Loucy (cell line): ENCODE results near the gene FBXO31.

Source experiments
- H2AFZ ChIP-seq: fragments of 200-600 bp; sonication (generic); 2 replicates; pipeline ENCODE4 v1.6.0; 2016; ENCODE audit warnings: antibody characterized with exemption, mild to moderate bottlenecking, low read length, moderate library complexity
- H3F3A ChIP-seq: fragments of 200-600 bp; 2 replicates; pipeline ENCODE4 v1.6.0; 2016; ENCODE audit warnings: antibody characterized with exemption, low read depth, mild to moderate bottlenecking
- H3K27me3 ChIP-seq: fragments of 200-600 bp; sonication (generic); 2 replicates; pipeline ENCODE4 v1.6.1; 2014; ENCODE audit warnings: low read length, mild to moderate bottlenecking; ENCODE audit not compliant: insufficient read depth, poor library complexity, severe bottlenecking
- H3K36me3 ChIP-seq: fragments of 200-600 bp; sonication (generic); 2 replicates; pipeline ENCODE4 v1.6.1; 2016; ENCODE audit warnings: low read length; ENCODE audit not compliant: insufficient read depth
- H3K4me1 ChIP-seq: fragments of 200-600 bp; sonication (generic); 2 replicates; pipeline ENCODE4 v1.5.1; 2014; ENCODE audit warnings: low read length, mild to moderate bottlenecking; ENCODE audit not compliant: insufficient read depth, poor library complexity, severe bottlenecking
- H3K4me2 ChIP-seq: fragments of 200-600 bp; sonication (generic); 2 replicates; pipeline ENCODE4 v1.6.0; 2014; ENCODE audit warnings: antibody characterized with exemption, low read length, low read depth, mild to moderate bottlenecking; ENCODE audit not compliant: poor library complexity, severe bottlenecking
- H3K4me3 ChIP-seq: fragments of 200-600 bp; sonication (generic); 2 replicates; pipeline ENCODE4 v1.5.1; 2014; ENCODE audit warnings: low read length, mild to moderate bottlenecking, mixed read lengths; ENCODE audit not compliant: poor library complexity, severe bottlenecking
- H3K79me2 ChIP-seq: fragments of 200-600 bp; sonication (generic); 2 replicates; pipeline ENCODE4 v1.6.1; 2014; ENCODE audit warnings: low read length; ENCODE audit not compliant: insufficient read depth
- H3K9ac ChIP-seq: fragments of 200-600 bp; sonication (generic); 2 replicates; pipeline ENCODE4 v1.6.0; 2014; ENCODE audit warnings: mild to moderate bottlenecking, low read depth, low read length, moderate library complexity; ENCODE audit not compliant: poor library complexity, severe bottlenecking
- H3K9me2 ChIP-seq: fragments of 200-600 bp; sonication (generic); replicated peaks from 2 replicates; pipeline ENCODE4 v1.6.1; 2016; ENCODE audit warnings: low read depth, low read length, mixed read lengths
- H3K9me3 ChIP-seq: fragments of 200-600 bp; sonication (generic); 2 replicates; pipeline ENCODE4 v1.6.1; 2014; ENCODE audit warnings: mild to moderate bottlenecking, antibody characterized with exemption, low read length, low read depth; ENCODE audit not compliant: insufficient read depth
- H4K20me1 ChIP-seq: fragments of 200-600 bp; sonication (generic); 2 replicates; pipeline ENCODE4 v1.6.0; 2014; ENCODE audit warnings: antibody characterized with exemption, low read length, mild to moderate bottlenecking; ENCODE audit not compliant: insufficient read depth, poor library complexity, severe bottlenecking
- CTCF ChIP-seq: fragments of 200-600 bp; sonication (generic); conservative IDR thresholded peaks from 2 replicates; pipeline ENCODE4 v1.5.1; 2014; ENCODE audit warnings: mild to moderate bottlenecking, antibody characterized with exemption, low read length
- EZH2phosphoT487 ChIP-seq: fragments of 200-600 bp; IDR thresholded peaks from 2 replicates; pipeline ENCODE4 v1.6.1; 2018; ENCODE audit warnings: antibody characterized with exemption, mild to moderate bottlenecking, moderate library complexity, borderline replicate concordance

Gene FBXO31

GRCh38 chr16:87295661-87296531 is 87.7 kb downstream of the FBXO31 start:
- H4K20me1 ChIP-seq, result no peaks in the 10 kb centered on the region

GRCh38 chr16:87295259-87295658 is 88.3 kb downstream of the FBXO31 start:
- Histone ChIP-seq H3K4me2 (no peak overlapping the region), H2AFZ (no peak overlapping the region), H3K9me3 (no peaks in the 10 kb centered on the region), H3K9me2 (no peaks in the 10 kb centered on the region), H4K20me1 (no peaks in the 10 kb centered on the region), H3K79me2 (no peaks in the 10 kb centered on the region), H3K36me3 (no peaks in the 10 kb centered on the region), H3K4me1 (peaks cover 6% of the 10 kb centered on the region), H3K27me3 (no peaks in the 10 kb centered on the region), H3K4me3 (no peak overlapping the region), H3F3A (no peaks in the 10 kb centered on the region), H3K9ac (no peak overlapping the region)
- TF ChIP-seq CTCF (no peak), EZH2phosphoT487 (no peak)

More at GRCh38 chr16:87295661-87296531, 87.7 kb downstream of the FBXO31 start:
- Histone ChIP-seq H3K79me2 (no peaks in the 10 kb centered on the region), H3K9me3 (no peaks in the 10 kb centered on the region), H3K4me2 (no peak overlapping the region), H3K4me3 (no peak overlapping the region), H3K9me2 (no peaks in the 10 kb centered on the region), H2AFZ (no peak overlapping the region), H3K9ac (no peak overlapping the region), H3K27me3 (no peaks in the 10 kb centered on the region), H3F3A (no peaks in the 10 kb centered on the region), H3K36me3 (no peaks in the 10 kb centered on the region), H3K4me1 (peaks cover 6% of the 10 kb centered on the region)
- TF ChIP-seq EZH2phosphoT487, result no peak

GRCh38 chr16:87293990-87294389 is 89.6 kb downstream of the FBXO31 start:
- H3K36me3 ChIP-seq, result no peaks in the 10 kb centered on the region
- no peaks in the 10 kb centered on the region for H3K9me2 ChIP-seq
- no peak overlapping the region for H3K4me2 ChIP-seq
- H3K4me3 ChIP-seq, result no peak overlapping the region
- H3K27me3 ChIP-seq, result no peaks in the 10 kb centered on the region
- TF ChIP-seq CTCF (no peak), EZH2phosphoT487 (no peak)
- H3K79me2 ChIP-seq, result no peaks in the 10 kb centered on the region
- H3F3A ChIP-seq, result no peaks in the 10 kb centered on the region
- H2AFZ ChIP-seq, result no peak overlapping the region
- H3K9me3 ChIP-seq, result no peaks in the 10 kb centered on the region
- H4K20me1 ChIP-seq, result no peaks in the 10 kb centered on the region
- H3K9ac ChIP-seq, result no peak overlapping the region
- peaks cover 9% of the 10 kb centered on the region for H3K4me1 ChIP-seq

- H3F3A ChIP-seq, result no peaks in the 10 kb centered on the region
- no peaks in the 10 kb centered on the region for H4K20me1 ChIP-seq
- H3K9ac ChIP-seq, result no peak overlapping the region
- H3K9me3 ChIP-seq, result no peaks in the 10 kb centered on the region
- no peaks in the 10 kb centered on the region for H3K9me2 ChIP-seq
- no peaks in the 10 kb centered on the region for H3K36me3 ChIP-seq
- no peaks in the 10 kb centered on the region for H3K27me3 ChIP-seq
- H3K79me2 ChIP-seq, result no peaks in the 10 kb centered on the region
- TF ChIP-seq EZH2phosphoT487 (no peak), CTCF (no peak)
- H2AFZ ChIP-seq, result no peak overlapping the region
- no peak overlapping the region for H3K4me2 ChIP-seq
- peaks cover 4% of the 10 kb centered on the region for H3K4me1 ChIP-seq
- H3K4me3 ChIP-seq, result no peak overlapping the region
Observed at GRCh38 chr16:87291944-87292343, 91.6 kb downstream of the FBXO31 start.
